Esophagus squamous epithelium (tissue), 4 donors: ENCODE data around the gene PAQR8.

Source experiments
- POLR2A ChIP-seq, 4 donors: fragments of 450-650 bp; IDR thresholded peaks; one replicate each; pipeline ENCODE4 v1.6.1; 2017; ENCODE audit warnings: antibody characterized with exemption in 4 of 4, mild to moderate bottlenecking in 4 of 4, moderate library complexity in 3 of 4
- TF ChIP-seq, protein P1 (sequence below), 6 experiments: fragments of 450-650 bp in 4 of 6; fragments of 200-600 bp in 2 of 6; sonication (generic) in 2 of 6; IDR thresholded peaks; one replicate each; pipeline ENCODE4 v1.5.1; 2016 to 2019; ENCODE audit warnings: antibody characterized with exemption in 6 of 6, mild to moderate bottlenecking in 4 of 6, moderate library complexity in 4 of 6

DNA sequence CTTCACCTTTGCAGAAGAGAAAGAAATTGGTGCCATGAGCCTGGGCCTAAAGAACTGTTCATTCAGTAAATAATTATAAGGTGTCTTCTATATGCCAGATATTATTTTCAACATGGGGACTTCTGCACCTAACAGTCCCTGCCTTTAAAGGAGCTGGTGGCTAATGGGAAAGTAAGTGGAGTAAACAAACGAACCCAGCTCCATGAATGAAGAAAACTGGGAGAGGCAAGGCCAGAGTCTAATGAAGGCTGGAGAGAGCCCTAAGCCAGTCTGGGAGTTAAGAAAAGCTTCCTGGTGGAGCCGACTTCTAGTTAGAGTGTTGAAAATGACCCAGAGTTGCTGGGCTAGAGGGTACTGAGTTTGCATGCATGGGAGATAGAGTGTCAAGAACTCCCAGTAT, 34.0 kb downstream of the PAQR8 start:
- TF ChIP-seq, protein P1, sequence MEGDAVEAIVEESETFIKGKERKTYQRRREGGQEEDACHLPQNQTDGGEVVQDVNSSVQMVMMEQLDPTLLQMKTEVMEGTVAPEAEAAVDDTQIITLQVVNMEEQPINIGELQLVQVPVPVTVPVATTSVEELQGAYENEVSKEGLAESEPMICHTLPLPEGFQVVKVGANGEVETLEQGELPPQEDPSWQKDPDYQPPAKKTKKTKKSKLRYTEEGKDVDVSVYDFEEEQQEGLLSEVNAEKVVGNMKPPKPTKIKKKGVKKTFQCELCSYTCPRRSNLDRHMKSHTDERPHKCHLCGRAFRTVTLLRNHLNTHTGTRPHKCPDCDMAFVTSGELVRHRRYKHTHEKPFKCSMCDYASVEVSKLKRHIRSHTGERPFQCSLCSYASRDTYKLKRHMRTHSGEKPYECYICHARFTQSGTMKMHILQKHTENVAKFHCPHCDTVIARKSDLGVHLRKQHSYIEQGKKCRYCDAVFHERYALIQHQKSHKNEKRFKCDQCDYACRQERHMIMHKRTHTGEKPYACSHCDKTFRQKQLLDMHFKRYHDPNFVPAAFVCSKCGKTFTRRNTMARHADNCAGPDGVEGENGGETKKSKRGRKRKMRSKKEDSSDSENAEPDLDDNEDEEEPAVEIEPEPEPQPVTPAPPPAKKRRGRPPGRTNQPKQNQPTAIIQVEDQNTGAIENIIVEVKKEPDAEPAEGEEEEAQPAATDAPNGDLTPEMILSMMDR (IDR thresholded peaks at IDR 0.05): no peak
- no peak for TF ChIP-seq POLR2A (IDR thresholded peaks at IDR 0.05)
